ENCODE results near the gene ADAMTSL5. TPM values are rescaled to one million over a fixed set of nuclear protein-coding genes. Genes with fewer than 3 reads are reported as not detected.
A peak's percentile ranks its signal among the peaks of the same experiment; 100 is the strongest.

ADAMTSL5 gene
- total RNA-seq, 1 experiment from 2014 or later: 20.6 TPM

DNA sequence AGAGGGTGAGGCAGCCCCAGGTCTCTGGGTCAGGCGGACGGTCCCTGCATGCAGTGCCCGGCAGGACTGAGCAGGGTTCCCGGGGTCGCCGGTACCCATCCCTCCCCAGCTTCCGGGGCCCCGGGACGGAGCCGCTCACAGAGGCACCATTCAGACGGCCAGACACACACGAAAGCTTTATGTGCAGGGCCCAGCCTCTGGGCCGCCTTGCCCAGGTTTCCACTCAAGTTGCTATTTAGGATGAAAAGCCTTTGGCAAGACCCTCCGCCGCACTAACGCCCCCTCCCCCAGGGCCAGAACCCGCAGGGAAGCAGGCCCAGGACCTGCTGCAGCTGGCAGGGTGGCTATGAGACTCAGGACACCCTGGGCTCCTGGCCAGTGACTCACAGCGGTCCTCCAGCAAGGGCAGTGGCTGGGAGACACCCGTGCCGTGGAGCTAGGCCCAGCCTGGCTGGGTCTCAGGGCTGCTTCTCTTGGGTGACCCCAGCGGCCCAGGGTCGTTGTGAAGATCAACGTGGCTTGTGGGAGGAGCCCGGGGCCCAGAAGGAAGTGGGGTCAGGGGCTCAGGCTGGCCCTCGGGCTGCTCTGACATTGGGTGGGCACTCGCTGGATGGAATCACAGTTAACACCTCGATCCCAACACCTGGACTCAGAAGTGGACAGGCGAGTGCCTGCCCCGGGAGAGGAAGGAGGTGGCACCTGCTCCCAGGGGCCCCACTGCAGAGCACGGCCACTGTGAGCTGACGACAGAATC is 38.6 kb downstream of the ADAMTSL5 start:
- Histone ChIP-seq H3K27ac (ENCODE audit: low read length) (no peak overlapping the region), H3K27me3 (ENCODE audit: control insufficient read depth, insufficient read depth, low read length) (no peaks in the 10 kb centered on the region), H3K36me3 (ENCODE audit: control insufficient read depth, insufficient read depth, low read length) (no peaks in the 10 kb centered on the region; the same call in 1 of the 2 replicates), H3K4me3 (ENCODE audit: low read depth in 2 of 2, low read length in 2 of 2) (no peak overlapping the region), H3K9me3 (ENCODE audit: control insufficient read depth, insufficient read depth, low read depth, low read length) (no peaks in the 10 kb centered on the region), H3K4me1 (ENCODE audit: control insufficient read depth, insufficient read depth, low read length) (peaks cover 4% of the 10 kb centered on the region)
- no TSS peak for BruUV-seq (replicated peaks)
- DNase-seq (ENCODE audit: low read depth, low spot score) (no peak), ATAC-seq (peak; percentile 5; the same call in 1 of the 2 replicates)
- POLR2A ChIA-PET: no interaction called here
- CTCF ChIA-PET: no interaction called here
- TF ChIP-seq POLR2AphosphoS5 (IDR thresholded peaks at IDR 0.05; ENCODE audit: low read depth, low read length): no peak
- no peak for TF ChIP-seq SIN3A (IDR thresholded peaks at IDR 0.05; ENCODE audit: borderline replicate concordance, insufficient read depth, low read depth, low read length)
- TF ChIP-seq, protein P1, sequence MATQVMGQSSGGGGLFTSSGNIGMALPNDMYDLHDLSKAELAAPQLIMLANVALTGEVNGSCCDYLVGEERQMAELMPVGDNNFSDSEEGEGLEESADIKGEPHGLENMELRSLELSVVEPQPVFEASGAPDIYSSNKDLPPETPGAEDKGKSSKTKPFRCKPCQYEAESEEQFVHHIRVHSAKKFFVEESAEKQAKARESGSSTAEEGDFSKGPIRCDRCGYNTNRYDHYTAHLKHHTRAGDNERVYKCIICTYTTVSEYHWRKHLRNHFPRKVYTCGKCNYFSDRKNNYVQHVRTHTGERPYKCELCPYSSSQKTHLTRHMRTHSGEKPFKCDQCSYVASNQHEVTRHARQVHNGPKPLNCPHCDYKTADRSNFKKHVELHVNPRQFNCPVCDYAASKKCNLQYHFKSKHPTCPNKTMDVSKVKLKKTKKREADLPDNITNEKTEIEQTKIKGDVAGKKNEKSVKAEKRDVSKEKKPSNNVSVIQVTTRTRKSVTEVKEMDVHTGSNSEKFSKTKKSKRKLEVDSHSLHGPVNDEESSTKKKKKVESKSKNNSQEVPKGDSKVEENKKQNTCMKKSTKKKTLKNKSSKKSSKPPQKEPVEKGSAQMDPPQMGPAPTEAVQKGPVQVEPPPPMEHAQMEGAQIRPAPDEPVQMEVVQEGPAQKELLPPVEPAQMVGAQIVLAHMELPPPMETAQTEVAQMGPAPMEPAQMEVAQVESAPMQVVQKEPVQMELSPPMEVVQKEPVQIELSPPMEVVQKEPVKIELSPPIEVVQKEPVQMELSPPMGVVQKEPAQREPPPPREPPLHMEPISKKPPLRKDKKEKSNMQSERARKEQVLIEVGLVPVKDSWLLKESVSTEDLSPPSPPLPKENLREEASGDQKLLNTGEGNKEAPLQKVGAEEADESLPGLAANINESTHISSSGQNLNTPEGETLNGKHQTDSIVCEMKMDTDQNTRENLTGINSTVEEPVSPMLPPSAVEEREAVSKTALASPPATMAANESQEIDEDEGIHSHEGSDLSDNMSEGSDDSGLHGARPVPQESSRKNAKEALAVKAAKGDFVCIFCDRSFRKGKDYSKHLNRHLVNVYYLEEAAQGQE (IDR thresholded peaks at IDR 0.05; ENCODE audit: insufficient read depth in 1 of 2, low read depth in 2 of 2, low read length in 1 of 2): no peak
- TF ChIP-seq, protein P2, sequence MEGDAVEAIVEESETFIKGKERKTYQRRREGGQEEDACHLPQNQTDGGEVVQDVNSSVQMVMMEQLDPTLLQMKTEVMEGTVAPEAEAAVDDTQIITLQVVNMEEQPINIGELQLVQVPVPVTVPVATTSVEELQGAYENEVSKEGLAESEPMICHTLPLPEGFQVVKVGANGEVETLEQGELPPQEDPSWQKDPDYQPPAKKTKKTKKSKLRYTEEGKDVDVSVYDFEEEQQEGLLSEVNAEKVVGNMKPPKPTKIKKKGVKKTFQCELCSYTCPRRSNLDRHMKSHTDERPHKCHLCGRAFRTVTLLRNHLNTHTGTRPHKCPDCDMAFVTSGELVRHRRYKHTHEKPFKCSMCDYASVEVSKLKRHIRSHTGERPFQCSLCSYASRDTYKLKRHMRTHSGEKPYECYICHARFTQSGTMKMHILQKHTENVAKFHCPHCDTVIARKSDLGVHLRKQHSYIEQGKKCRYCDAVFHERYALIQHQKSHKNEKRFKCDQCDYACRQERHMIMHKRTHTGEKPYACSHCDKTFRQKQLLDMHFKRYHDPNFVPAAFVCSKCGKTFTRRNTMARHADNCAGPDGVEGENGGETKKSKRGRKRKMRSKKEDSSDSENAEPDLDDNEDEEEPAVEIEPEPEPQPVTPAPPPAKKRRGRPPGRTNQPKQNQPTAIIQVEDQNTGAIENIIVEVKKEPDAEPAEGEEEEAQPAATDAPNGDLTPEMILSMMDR (IDR thresholded peaks at IDR 0.05): no peak
- no peak for TF ChIP-seq TCF7L2 (IDR thresholded peaks at IDR 0.05; ENCODE audit: low read depth, low read length)
- in situ Hi-C loops (cut with HindIII; ENCODE audit: low pct_unique_long_range_greater_than_20kb, low sequenced_read_pairs) (no loop called here), intact Hi-C loops (cut with micrococcal nuclease; ENCODE audit: unreplicated experiment) (no loop called here)

DNA sequence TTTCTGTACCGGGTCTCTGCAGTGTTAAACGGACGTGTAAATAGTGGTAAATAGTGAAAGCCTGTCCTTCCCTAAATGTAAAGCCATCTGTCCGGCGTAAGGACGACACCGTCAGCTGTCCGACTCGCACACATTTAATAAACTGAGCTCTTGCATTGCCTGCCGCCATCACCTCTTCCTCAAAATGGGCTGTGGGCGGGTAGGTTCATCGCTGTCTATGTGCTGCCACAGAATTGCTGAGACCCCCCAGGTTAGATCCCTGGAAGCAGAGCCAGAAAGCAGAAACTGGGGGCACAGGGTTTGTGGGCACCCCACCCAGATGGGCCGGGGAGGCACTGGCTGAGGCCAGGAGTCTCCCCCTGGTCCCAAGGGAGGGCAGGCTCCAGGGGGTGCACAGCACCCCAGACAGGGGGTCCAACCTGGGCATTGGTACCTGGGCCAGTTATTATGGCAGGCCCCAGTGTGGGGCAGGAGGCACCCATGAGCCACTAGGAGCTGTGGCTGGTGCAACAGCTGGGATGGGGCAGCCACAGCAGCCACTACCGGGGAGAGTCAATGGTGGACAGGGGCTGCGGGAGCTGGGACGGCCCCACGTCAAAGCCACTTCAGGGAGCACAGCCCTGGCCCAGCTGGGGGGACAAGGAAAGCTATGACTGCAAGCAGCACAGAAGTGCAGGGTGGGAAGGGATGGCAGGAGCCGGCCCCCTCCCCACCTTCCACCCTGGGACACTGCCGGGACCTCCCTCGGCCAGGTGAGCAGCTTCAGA is 39.6 kb downstream of the ADAMTSL5 start:
- no peak for DNase-seq (ENCODE audit: low read depth, low spot score)
- intact Hi-C loops (cut with micrococcal nuclease; ENCODE audit: unreplicated experiment): no loop called here
- in situ Hi-C loops (cut with HindIII; ENCODE audit: low pct_unique_long_range_greater_than_20kb, low sequenced_read_pairs): no loop called here
- Histone ChIP-seq H3K36me3 (ENCODE audit: control insufficient read depth, insufficient read depth, low read length) (no peaks in the 10 kb centered on the region), H3K27ac (ENCODE audit: low read length) (no peak overlapping the region), H3K4me1 (ENCODE audit: control insufficient read depth, insufficient read depth, low read length) (peaks cover 4% of the 10 kb centered on the region), H3K9me3 (ENCODE audit: control insufficient read depth, insufficient read depth, low read depth, low read length) (no peaks in the 10 kb centered on the region), H3K4me3 (ENCODE audit: low read depth in 2 of 2, low read length in 2 of 2) (no peak overlapping the region), H3K27me3 (ENCODE audit: control insufficient read depth, insufficient read depth, low read length) (no peaks in the 10 kb centered on the region)
- ATAC-seq: peak; percentile 12; the same call in 1 of the 2 replicates
- no TSS peak for BruUV-seq (replicated peaks)
- TF ChIP-seq POLR2AphosphoS5 (IDR thresholded peaks at IDR 0.05; ENCODE audit: low read depth, low read length) (no peak), TCF7L2 (IDR thresholded peaks at IDR 0.05; ENCODE audit: low read depth, low read length) (no peak), SIN3A (IDR thresholded peaks at IDR 0.05; ENCODE audit: borderline replicate concordance, insufficient read depth, low read depth, low read length) (no peak)
- TF ChIP-seq, protein P1 (IDR thresholded peaks at IDR 0.05; ENCODE audit: insufficient read depth in 1 of 2, low read depth in 2 of 2, low read length in 1 of 2): no peak
- TF ChIP-seq, protein P2 (IDR thresholded peaks at IDR 0.05): no peak
- POLR2A ChIA-PET: no interaction called here
- CTCF ChIA-PET: no interaction called here

Data from Panc1 (cell line).